Measurements from ENCODE around the gene C1QTNF1. TPM values are rescaled to one million over a fixed set of nuclear protein-coding genes. Genes with fewer than 3 reads are reported as not detected.

Gene C1QTNF1
- total RNA-seq, 1 experiment from 2014 or later: 4.0 TPM

DNA sequence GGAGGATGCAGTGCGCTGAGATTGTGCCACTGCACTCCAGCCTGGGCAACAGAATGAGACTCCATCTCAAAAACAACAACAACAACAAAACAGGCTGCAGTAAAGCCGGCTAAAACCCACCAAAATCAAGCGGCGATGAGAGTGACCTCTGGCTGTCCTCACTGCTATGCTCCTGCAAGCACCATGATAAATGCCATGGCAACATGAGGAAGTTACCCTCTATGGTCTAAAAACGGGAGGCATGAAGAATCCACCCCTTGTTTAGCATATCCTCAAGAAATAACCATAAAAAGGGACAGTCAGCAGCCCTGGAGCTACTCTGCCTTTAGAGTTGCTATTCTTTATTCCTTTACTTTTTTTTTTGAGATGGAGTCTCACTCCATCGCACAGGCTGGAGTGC lies 35.8 kb upstream of the C1QTNF1 start:
- no peak overlapping the region for H3K4me3 ChIP-seq (replicated peaks in 1 of 2; ENCODE audit: low read depth in 1 of 2, low read length in 2 of 2)
- H3K79me2 ChIP-seq (ENCODE audit: insufficient read depth, low read length): peaks cover 12% of the 10 kb centered on the region
- BruUV-seq (replicated peaks): no TSS peak
- H3K4me2 ChIP-seq (ENCODE audit: low read length): peak overlapping the region; percentile 58
- H3K36me3 ChIP-seq (ENCODE audit: control insufficient read depth in 1 of 2, insufficient read depth in 2 of 2, low read length in 2 of 2): peaks cover 25 to 29% of the 10 kb centered on the region in 2 experiments; a peak in 3 of 4 replicates
- no peaks in the 10 kb centered on the region for H3K9me2 ChIP-seq (ENCODE audit: insufficient read depth)
- peaks cover 15 to 28% of the 10 kb centered on the region in 2 experiments for H3K4me1 ChIP-seq (ENCODE audit: control insufficient read depth in 1 of 2, insufficient read depth in 2 of 2, low read length in 2 of 2)
- CTCF ChIA-PET: no interaction called here
- H2AFZ ChIP-seq (ENCODE audit: low read depth, low read length, poor library complexity, severe bottlenecking): no peak overlapping the region
- intact Hi-C loops (cut with micrococcal nuclease): no loop called here
- TF ChIP-seq YY1 (IDR thresholded peaks at IDR 0.05; ENCODE audit: extremely low read depth, insufficient replicate concordance, low read depth, low read length) (no peak), SIN3A (IDR thresholded peaks at IDR 0.05; ENCODE audit: low read depth) (no peak), SP1 (IDR thresholded peaks at IDR 0.05; ENCODE audit: low read depth) (no peak), CBX3 (IDR thresholded peaks at IDR 0.05; ENCODE audit: low read depth) (no peak), JUND (IDR thresholded peaks at IDR 0.05) (no peak), EZH2 (IDR thresholded peaks at IDR 0.05) (no peak), ZNF274 (IDR thresholded peaks at IDR 0.05; ENCODE audit: low read depth, low read length) (no peak), CEBPB (IDR thresholded peaks at IDR 0.05; ENCODE audit: low read depth) (no peak), RAD21 (IDR thresholded peaks at IDR 0.05; ENCODE audit: low read depth) (no peak), TCF7L2 (IDR thresholded peaks at IDR 0.05; ENCODE audit: borderline replicate concordance, extremely low read depth, insufficient read depth, insufficient read length) (no peak), FOSL1 (IDR thresholded peaks at IDR 0.05; ENCODE audit: low read depth) (no peak), ZFX (IDR thresholded peaks at IDR 0.05) (no peak)
- TF ChIP-seq, protein P1, sequence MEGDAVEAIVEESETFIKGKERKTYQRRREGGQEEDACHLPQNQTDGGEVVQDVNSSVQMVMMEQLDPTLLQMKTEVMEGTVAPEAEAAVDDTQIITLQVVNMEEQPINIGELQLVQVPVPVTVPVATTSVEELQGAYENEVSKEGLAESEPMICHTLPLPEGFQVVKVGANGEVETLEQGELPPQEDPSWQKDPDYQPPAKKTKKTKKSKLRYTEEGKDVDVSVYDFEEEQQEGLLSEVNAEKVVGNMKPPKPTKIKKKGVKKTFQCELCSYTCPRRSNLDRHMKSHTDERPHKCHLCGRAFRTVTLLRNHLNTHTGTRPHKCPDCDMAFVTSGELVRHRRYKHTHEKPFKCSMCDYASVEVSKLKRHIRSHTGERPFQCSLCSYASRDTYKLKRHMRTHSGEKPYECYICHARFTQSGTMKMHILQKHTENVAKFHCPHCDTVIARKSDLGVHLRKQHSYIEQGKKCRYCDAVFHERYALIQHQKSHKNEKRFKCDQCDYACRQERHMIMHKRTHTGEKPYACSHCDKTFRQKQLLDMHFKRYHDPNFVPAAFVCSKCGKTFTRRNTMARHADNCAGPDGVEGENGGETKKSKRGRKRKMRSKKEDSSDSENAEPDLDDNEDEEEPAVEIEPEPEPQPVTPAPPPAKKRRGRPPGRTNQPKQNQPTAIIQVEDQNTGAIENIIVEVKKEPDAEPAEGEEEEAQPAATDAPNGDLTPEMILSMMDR (IDR thresholded peaks at IDR 0.05 in 2 of 3, conservative IDR thresholded peaks at IDR 0.05 in 1 of 3; ENCODE audit: borderline replicate concordance in 1 of 3, insufficient read depth in 1 of 3, low read depth in 2 of 3, low read length in 2 of 3): no peak
- TF ChIP-seq, protein P2, sequence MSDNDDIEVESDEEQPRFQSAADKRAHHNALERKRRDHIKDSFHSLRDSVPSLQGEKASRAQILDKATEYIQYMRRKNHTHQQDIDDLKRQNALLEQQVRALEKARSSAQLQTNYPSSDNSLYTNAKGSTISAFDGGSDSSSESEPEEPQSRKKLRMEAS (IDR thresholded peaks at IDR 0.05): no peak
- TF ChIP-seq, protein P3, sequence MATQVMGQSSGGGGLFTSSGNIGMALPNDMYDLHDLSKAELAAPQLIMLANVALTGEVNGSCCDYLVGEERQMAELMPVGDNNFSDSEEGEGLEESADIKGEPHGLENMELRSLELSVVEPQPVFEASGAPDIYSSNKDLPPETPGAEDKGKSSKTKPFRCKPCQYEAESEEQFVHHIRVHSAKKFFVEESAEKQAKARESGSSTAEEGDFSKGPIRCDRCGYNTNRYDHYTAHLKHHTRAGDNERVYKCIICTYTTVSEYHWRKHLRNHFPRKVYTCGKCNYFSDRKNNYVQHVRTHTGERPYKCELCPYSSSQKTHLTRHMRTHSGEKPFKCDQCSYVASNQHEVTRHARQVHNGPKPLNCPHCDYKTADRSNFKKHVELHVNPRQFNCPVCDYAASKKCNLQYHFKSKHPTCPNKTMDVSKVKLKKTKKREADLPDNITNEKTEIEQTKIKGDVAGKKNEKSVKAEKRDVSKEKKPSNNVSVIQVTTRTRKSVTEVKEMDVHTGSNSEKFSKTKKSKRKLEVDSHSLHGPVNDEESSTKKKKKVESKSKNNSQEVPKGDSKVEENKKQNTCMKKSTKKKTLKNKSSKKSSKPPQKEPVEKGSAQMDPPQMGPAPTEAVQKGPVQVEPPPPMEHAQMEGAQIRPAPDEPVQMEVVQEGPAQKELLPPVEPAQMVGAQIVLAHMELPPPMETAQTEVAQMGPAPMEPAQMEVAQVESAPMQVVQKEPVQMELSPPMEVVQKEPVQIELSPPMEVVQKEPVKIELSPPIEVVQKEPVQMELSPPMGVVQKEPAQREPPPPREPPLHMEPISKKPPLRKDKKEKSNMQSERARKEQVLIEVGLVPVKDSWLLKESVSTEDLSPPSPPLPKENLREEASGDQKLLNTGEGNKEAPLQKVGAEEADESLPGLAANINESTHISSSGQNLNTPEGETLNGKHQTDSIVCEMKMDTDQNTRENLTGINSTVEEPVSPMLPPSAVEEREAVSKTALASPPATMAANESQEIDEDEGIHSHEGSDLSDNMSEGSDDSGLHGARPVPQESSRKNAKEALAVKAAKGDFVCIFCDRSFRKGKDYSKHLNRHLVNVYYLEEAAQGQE (IDR thresholded peaks at IDR 0.05; ENCODE audit: low read depth): no peak
- POLR2A ChIA-PET: no interaction called here
- no peak overlapping the region for H3K9ac ChIP-seq (ENCODE audit: low read length)
- H3K27ac ChIP-seq (ENCODE audit: low read depth, low read length): no peak overlapping the region
- RAD21 ChIA-PET (ENCODE audit: low non-redundant PET in 1 of 2, low total read pairs in 2 of 2, uncharacterized antibody in 2 of 2, unreplicated experiment in 2 of 2): interaction anchor here in 1 of 2 experiments (0.6 kb wide), 1 partner anchor 8 kb away, joined by 3 read pairs; no protein-coding TSS in a partner anchor
- no peak for DNase-seq (ENCODE audit: low read depth, low spot score)
- H3K27me3 ChIP-seq (ENCODE audit: insufficient read depth, low read length): no peaks in the 10 kb centered on the region
- no peaks in the 10 kb centered on the region for H3K9me3 ChIP-seq (ENCODE audit: control insufficient read depth in 1 of 2, insufficient read depth in 1 of 2, low read depth in 1 of 2, low read length in 2 of 2)
- H4K20me1 ChIP-seq (ENCODE audit: insufficient read depth): no peaks in the 10 kb centered on the region; the same call in 1 of the 2 replicates
- ATAC-seq: no peak

All from HCT116 (cell line).